Measurements from ENCODE around the gene MED22.

MED22 gene

DNA sequence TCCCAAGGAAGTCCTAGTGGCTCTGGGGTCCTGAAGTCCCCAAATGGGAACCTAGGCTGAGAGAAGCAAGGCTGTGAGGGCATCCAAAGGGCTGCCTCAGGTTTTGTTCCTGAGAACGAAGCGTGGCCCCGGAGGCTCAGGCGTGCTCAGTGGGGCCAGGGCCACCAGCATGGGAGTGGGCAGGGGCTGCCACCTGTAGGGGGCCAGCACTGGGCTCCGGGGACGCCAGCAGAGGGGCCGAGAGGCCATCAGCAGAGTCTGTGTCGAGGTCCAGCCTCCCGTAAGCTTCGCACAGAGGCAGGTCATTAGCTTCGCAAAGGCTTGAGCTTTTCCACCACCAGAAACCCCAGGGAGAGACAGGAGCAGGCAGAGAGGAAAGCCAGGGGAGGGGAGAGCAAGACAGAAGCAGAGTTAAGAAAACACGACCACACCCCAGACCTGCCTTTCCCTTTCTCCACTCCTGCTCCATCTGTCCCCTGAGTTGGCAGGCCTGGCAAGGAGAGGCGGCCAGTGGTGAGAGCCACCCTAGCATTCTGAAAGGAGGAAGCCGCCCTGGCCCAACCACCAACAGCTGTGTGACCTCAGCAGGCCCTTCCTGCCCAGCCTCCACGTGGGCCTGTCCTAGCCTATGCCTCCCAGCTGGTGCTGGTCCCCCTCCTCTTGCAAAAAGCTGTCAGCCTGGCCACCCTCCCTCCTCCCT is 6.4 kb downstream of the MED22 start:
- Histone ChIP-seq H3K9me3 (ENCODE audit: control insufficient read depth, insufficient read depth, low read depth, low read length) (no peaks in the 10 kb centered on the region), H3K4me3 (ENCODE audit: low read depth, low read length) (no peak overlapping the region), H3K27ac (ENCODE audit: extremely low read depth, low read depth, low read length) (no peak overlapping the region), H3K4me1 (ENCODE audit: control insufficient read depth, insufficient read depth, low read length) (no peaks in the 10 kb centered on the region), H3K36me3 (ENCODE audit: control insufficient read depth in 2 of 2, insufficient read depth in 1 of 2, low read length in 2 of 2) (peaks cover 0 to 77% of the 10 kb centered on the region in 2 experiments; a peak in 1 of 3 replicates)
- ChIA-PET POLR2A (interaction anchor here (1.0 to 2.0 kb wide), 4 partner anchors 10 to 311 kb away, joined by 3 to 12 read pairs (median 4); partner anchors contain the start of genes GTF3C5, SURF1 and SURF2), CTCF (interaction anchor here (0.5 to 3.1 kb wide), 14 partner anchors 10 to 320 kb away, joined by 3 to 17 read pairs (median 4); no protein-coding TSS in a partner anchor)
- no peak for TF ChIP-seq ZNF132 (tag by site-specific recombination; IDR thresholded peaks at IDR 0.05; ENCODE audit: borderline replicate concordance)
- no peak for TF ChIP-seq ZNF37A (tag by site-specific recombination; IDR thresholded peaks at IDR 0.05)
- no peak for TF ChIP-seq ZNF266 (tag by site-specific recombination; IDR thresholded peaks at IDR 0.05; ENCODE audit: low read depth)
- TF ChIP-seq BCL11A (tag by site-specific recombination; IDR thresholded peaks at IDR 0.05; ENCODE audit: low read depth) = no peak
- TF ChIP-seq GLIS1 (tag by site-specific recombination; IDR thresholded peaks at IDR 0.05) = no peak
- TF ChIP-seq ZNF426 (tag by site-specific recombination; IDR thresholded peaks at IDR 0.05) = no peak
- no peak for TF ChIP-seq ZNF16 (tag by site-specific recombination; IDR thresholded peaks at IDR 0.05; ENCODE audit: low read depth)
- no peak for TF ChIP-seq OSR2 (tag by site-specific recombination; IDR thresholded peaks at IDR 0.05)
- no peak for TF ChIP-seq ZNF610 (tag by site-specific recombination; IDR thresholded peaks at IDR 0.05; ENCODE audit: borderline replicate concordance)
- TF ChIP-seq ZBTB17 (tag by site-specific recombination; IDR thresholded peaks at IDR 0.05) = no peak
- TF ChIP-seq ZNF2 (tag by site-specific recombination; IDR thresholded peaks at IDR 0.05) = no peak

DNA sequence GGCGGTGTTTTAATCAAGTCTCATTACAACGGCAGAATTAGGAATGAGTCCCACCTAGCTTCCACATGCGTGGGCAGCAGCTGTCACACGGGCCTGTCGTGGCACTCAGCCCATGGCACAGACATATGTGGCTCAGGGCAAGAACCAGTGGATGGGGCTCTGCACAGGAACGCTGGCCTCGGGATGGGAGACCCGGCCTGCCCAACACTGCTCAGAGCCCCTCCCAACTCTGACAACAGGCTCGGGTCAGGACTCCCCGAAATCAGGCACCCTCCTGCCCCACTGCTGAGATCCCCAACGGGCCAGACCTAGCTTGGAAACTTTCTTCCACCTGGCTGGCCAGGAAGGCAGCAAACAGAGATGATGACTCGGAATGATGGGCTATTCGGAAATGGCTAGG is 7.0 kb downstream of the MED22 start:
- H3K27ac ChIP-seq (ENCODE audit: extremely low read depth, low read depth, low read length) = no peak overlapping the region
- CTCF ChIA-PET = interaction anchor here (0.8 to 1.3 kb wide), 3 partner anchors 24 to 155 kb away, joined by 3 to 4 read pairs (median 3); no protein-coding TSS in a partner anchor
- no peak for TF ChIP-seq ZNF391 (tag by site-specific recombination; IDR thresholded peaks at IDR 0.05; ENCODE audit: borderline replicate concordance, low read depth)
- TF ChIP-seq ZNF76 (tag by site-specific recombination; IDR thresholded peaks at IDR 0.05; ENCODE audit: borderline replicate concordance, low read depth) = no peak
- TF ChIP-seq ZNF600 (tag by site-specific recombination; IDR thresholded peaks at IDR 0.05) = no peak
- TF ChIP-seq, protein P1, sequence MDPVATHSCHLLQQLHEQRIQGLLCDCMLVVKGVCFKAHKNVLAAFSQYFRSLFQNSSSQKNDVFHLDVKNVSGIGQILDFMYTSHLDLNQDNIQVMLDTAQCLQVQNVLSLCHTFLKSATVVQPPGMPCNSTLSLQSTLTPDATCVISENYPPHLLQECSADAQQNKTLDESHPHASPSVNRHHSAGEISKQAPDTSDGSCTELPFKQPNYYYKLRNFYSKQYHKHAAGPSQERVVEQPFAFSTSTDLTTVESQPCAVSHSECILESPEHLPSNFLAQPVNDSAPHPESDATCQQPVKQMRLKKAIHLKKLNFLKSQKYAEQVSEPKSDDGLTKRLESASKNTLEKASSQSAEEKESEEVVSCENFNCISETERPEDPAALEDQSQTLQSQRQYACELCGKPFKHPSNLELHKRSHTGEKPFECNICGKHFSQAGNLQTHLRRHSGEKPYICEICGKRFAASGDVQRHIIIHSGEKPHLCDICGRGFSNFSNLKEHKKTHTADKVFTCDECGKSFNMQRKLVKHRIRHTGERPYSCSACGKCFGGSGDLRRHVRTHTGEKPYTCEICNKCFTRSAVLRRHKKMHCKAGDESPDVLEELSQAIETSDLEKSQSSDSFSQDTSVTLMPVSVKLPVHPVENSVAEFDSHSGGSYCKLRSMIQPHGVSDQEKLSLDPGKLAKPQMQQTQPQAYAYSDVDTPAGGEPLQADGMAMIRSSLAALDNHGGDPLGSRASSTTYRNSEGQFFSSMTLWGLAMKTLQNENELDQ (tag by site-specific recombination; IDR thresholded peaks at IDR 0.05; ENCODE audit: low read depth) = no peak
- TF ChIP-seq, protein P2, sequence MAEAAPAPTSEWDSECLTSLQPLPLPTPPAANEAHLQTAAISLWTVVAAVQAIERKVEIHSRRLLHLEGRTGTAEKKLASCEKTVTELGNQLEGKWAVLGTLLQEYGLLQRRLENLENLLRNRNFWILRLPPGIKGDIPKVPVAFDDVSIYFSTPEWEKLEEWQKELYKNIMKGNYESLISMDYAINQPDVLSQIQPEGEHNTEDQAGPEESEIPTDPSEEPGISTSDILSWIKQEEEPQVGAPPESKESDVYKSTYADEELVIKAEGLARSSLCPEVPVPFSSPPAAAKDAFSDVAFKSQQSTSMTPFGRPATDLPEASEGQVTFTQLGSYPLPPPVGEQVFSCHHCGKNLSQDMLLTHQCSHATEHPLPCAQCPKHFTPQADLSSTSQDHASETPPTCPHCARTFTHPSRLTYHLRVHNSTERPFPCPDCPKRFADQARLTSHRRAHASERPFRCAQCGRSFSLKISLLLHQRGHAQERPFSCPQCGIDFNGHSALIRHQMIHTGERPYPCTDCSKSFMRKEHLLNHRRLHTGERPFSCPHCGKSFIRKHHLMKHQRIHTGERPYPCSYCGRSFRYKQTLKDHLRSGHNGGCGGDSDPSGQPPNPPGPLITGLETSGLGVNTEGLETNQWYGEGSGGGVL (tag by site-specific recombination; IDR thresholded peaks at IDR 0.05) = no peak
- TF ChIP-seq YY1 (tag by site-specific recombination; IDR thresholded peaks at IDR 0.05) = no peak
- no peak for TF ChIP-seq YY2 (tag by site-specific recombination; IDR thresholded peaks at IDR 0.05)
- TF ChIP-seq, protein P3, sequence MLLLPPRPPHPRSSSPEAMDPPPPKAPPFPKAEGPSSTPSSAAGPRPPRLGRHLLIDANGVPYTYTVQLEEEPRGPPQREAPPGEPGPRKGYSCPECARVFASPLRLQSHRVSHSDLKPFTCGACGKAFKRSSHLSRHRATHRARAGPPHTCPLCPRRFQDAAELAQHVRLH (tag by site-specific recombination; IDR thresholded peaks at IDR 0.05) = no peak
- peaks cover 0 to 71% of the 10 kb centered on the region in 2 experiments; a peak in 1 of 3 replicates for H3K36me3 ChIP-seq (ENCODE audit: control insufficient read depth in 2 of 2, insufficient read depth in 1 of 2, low read length in 2 of 2)
- H3K9me3 ChIP-seq (ENCODE audit: control insufficient read depth, insufficient read depth, low read depth, low read length) = no peaks in the 10 kb centered on the region
- H3K4me1 ChIP-seq (ENCODE audit: control insufficient read depth, insufficient read depth, low read length) = no peaks in the 10 kb centered on the region
- no peak overlapping the region for H3K4me3 ChIP-seq (ENCODE audit: low read depth, low read length)
- POLR2A ChIA-PET = interaction anchor here (1.1 to 1.4 kb wide), 2 partner anchors 10 to 16 kb away, joined by 3 to 4 read pairs; partner anchors contain the start of genes SURF1 and SURF2

All from HEK293 (cell line).